ENCODE measurements around the gene CRABP1. TPM values are rescaled to one million over a fixed set of nuclear protein-coding genes. Genes with fewer than 3 reads are reported as not detected.
A peak's percentile ranks its signal among the peaks of the same experiment; 100 is the strongest.

Gene CRABP1
- polyA plus RNA-seq, 3 donors, result not detected

DNA sequence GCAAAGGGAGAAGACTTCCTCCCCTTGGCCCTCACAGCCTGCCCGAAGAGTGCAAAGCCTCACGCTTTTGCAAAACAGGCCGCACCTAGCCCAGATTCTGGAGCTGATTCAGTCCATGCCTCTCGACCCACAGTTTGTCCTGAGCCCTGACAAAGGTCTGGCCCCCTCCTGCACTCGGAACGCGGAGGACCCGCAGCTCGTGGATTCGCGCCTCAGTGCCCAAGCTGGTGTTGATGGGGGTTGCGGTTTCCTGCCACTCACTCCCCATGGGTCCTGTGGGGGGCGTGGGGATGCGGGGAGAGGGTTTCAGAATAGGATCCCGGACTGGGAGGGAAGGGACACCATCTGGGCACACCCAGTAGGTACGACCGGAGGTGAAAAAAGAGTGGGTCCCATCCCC lies 594 bp upstream of the CRABP1 start:
- no peak overlapping the region for H3K27ac ChIP-seq (ENCODE audit: low read depth in 1 of 2, low read length in 2 of 2)
- H3K4me2 ChIP-seq (replicated peaks; ENCODE audit: extremely low read depth, low read length, poor library complexity, severe bottlenecking), result no peak overlapping the region
- H3K4me1 Mint-ChIP-seq, result peaks cover 12% of the 10 kb centered on the region
- H3K36me3 ChIP-seq (replicated peaks in 1 of 2; ENCODE audit: control insufficient read depth in 1 of 2, insufficient read depth in 2 of 2, low read length in 2 of 2), result no peaks in the 10 kb centered on the region
- no peaks in the 10 kb centered on the region for H3K79me2 ChIP-seq (ENCODE audit: insufficient read depth, low read length)
- 15% methylated on average over 9 of the region's 17 CpGs for WGBS (ENCODE audit: insufficient coverage)
- H3K9ac ChIP-seq (ENCODE audit: insufficient read depth, low read length, poor library complexity, severe bottlenecking), result no peak overlapping the region
- H2AFZ ChIP-seq (ENCODE audit: insufficient read depth, low read depth, low read length, poor library complexity, severe bottlenecking), result no peak overlapping the region
- H3K9me3 Mint-ChIP-seq, result peaks cover 0 to 8% (median 0%) of the 10 kb centered on the region in 7 donors
- H3K4me3 Mint-ChIP-seq, result peak overlapping the region in 1 of 2 donors; percentile 70
- peaks cover 57 to 62% (median 58%) of the 10 kb centered on the region in 3 donors for H3K27me3 Mint-ChIP-seq (ENCODE audit: low read depth in 3 of 3)
- peaks cover 11 to 17% of the 10 kb centered on the region in 2 donors for H3K4me1 ChIP-seq (ENCODE audit: control insufficient read depth in 1 of 2, insufficient read depth in 2 of 2, low read length in 2 of 2)
- no peaks in the 10 kb centered on the region for H3K36me3 Mint-ChIP-seq
- intact Hi-C loops (cut with micrococcal nuclease), result no loop called here
- H3K4me3 ChIP-seq (replicated peaks in 1 of 3; ENCODE audit: low read depth in 2 of 3, low read length in 3 of 3), result no peak overlapping the region
- TF ChIP-seq, protein P1, sequence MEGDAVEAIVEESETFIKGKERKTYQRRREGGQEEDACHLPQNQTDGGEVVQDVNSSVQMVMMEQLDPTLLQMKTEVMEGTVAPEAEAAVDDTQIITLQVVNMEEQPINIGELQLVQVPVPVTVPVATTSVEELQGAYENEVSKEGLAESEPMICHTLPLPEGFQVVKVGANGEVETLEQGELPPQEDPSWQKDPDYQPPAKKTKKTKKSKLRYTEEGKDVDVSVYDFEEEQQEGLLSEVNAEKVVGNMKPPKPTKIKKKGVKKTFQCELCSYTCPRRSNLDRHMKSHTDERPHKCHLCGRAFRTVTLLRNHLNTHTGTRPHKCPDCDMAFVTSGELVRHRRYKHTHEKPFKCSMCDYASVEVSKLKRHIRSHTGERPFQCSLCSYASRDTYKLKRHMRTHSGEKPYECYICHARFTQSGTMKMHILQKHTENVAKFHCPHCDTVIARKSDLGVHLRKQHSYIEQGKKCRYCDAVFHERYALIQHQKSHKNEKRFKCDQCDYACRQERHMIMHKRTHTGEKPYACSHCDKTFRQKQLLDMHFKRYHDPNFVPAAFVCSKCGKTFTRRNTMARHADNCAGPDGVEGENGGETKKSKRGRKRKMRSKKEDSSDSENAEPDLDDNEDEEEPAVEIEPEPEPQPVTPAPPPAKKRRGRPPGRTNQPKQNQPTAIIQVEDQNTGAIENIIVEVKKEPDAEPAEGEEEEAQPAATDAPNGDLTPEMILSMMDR (IDR thresholded peaks at IDR 0.05), result no peak
- no peaks in the 10 kb centered on the region for H4K20me1 ChIP-seq (ENCODE audit: insufficient read depth, low read length)
- no peak for DNase-seq
- H3K27me3 ChIP-seq (ENCODE audit: control insufficient read depth in 2 of 2, insufficient read depth in 2 of 2, low read length in 2 of 2), result peaks cover 41 to 62% of the 10 kb centered on the region in 2 donors
- no peak overlapping the region for H3K27ac Mint-ChIP-seq
- peaks cover 0 to 9% of the 10 kb centered on the region in 2 donors for H3K9me3 ChIP-seq (replicated peaks in 1 of 2; ENCODE audit: control insufficient read depth in 1 of 2, insufficient read depth in 1 of 2, low read length in 2 of 2)

DNA sequence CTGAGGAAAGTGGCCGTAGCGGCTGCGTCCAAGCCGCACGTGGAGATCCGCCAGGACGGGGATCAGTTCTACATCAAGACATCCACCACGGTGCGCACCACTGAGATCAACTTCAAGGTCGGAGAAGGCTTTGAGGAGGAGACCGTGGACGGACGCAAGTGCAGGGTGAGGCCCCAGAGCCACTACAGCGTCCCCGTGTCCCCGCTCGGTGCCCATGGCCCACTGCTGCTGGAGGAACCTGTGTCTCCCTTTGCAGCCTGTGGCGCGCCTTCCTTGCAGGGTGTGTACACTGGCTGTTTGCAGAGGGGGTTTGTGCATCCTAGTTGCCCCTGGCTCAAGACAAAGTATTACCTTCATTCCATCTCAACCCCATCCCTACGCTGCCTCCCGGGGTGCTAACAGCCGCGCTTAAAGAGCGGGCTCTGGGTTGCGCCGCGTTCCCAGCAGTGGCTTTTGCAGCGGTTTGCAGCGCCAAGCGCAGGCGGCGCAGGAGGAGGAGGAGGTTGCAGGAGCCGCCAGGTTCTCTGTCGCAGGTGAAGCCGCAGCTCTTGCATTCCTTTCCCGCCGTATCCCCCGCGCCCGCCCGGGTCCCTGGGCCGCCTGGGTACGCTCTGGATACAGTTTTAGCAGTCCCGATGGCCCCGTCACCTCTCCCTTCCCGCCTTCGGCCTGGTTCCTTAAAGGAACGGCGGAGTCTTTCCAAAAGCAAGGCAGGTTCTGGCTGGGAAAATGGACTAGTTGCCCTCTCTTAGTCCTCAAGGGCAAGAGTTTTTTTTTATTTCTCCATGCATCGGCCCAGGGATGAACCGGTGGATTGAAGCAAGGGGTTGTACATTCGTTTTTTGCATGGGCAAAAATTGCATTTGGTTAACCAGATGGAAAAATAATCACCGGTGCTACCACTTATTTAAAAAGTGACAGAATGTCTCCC lies 1.2 kb downstream of the CRABP1 start:
- H3K27me3 Mint-ChIP-seq (ENCODE audit: low read depth in 3 of 3), result peaks cover 57 to 62% (median 60%) of the 10 kb centered on the region in 3 donors
- H4K20me1 ChIP-seq (ENCODE audit: insufficient read depth, low read length), result no peaks in the 10 kb centered on the region
- H3K9me3 Mint-ChIP-seq, result peaks cover 0 to 8% (median 0%) of the 10 kb centered on the region in 7 donors
- peaks cover 12% of the 10 kb centered on the region for H3K4me1 Mint-ChIP-seq
- H3K27ac Mint-ChIP-seq, result no peak overlapping the region
- no peaks in the 10 kb centered on the region for H3K36me3 ChIP-seq (replicated peaks in 1 of 2; ENCODE audit: control insufficient read depth in 1 of 2, insufficient read depth in 2 of 2, low read length in 2 of 2)
- peak overlapping the region in 1 of 3 experiments; percentile 17 for H3K4me3 ChIP-seq (replicated peaks in 1 of 3; ENCODE audit: low read depth in 2 of 3, low read length in 3 of 3)
- intact Hi-C loops (cut with micrococcal nuclease), result no loop called here
- WGBS (ENCODE audit: insufficient coverage), result 6% methylated on average over 42 of the region's 53 CpGs
- peaks cover 0 to 9% of the 10 kb centered on the region in 2 donors for H3K9me3 ChIP-seq (replicated peaks in 1 of 2; ENCODE audit: control insufficient read depth in 1 of 2, insufficient read depth in 1 of 2, low read length in 2 of 2)
- no peak for DNase-seq
- H3K36me3 Mint-ChIP-seq, result no peaks in the 10 kb centered on the region
- H3K4me2 ChIP-seq (replicated peaks; ENCODE audit: extremely low read depth, low read length, poor library complexity, severe bottlenecking), result no peak overlapping the region
- TF ChIP-seq, protein P1 (IDR thresholded peaks at IDR 0.05), result no peak
- H3K27me3 ChIP-seq (ENCODE audit: control insufficient read depth in 2 of 2, insufficient read depth in 2 of 2, low read length in 2 of 2), result peaks cover 41 to 62% of the 10 kb centered on the region in 2 donors
- H3K9ac ChIP-seq (ENCODE audit: insufficient read depth, low read length, poor library complexity, severe bottlenecking), result no peak overlapping the region
- H3K4me1 ChIP-seq (ENCODE audit: control insufficient read depth in 1 of 2, insufficient read depth in 2 of 2, low read length in 2 of 2), result peaks cover 11 to 17% of the 10 kb centered on the region in 2 donors
- H3K27ac ChIP-seq (ENCODE audit: low read depth in 1 of 2, low read length in 2 of 2), result no peak overlapping the region
- no peak overlapping the region for H2AFZ ChIP-seq (ENCODE audit: insufficient read depth, low read depth, low read length, poor library complexity, severe bottlenecking)
- H3K4me3 Mint-ChIP-seq, result peak overlapping the region in 1 of 2 donors; percentile 83
- no peaks in the 10 kb centered on the region for H3K79me2 ChIP-seq (ENCODE audit: insufficient read depth, low read length)
